Stimulated activated CD8-positive, alpha-beta memory T cell treated with anti-CD3 and anti-CD28 coated beads, Interleukin-7, amount 100 ng/mL, for 1 hour (primary cell): ENCODE measurements around the gene NBEAL1.
"Not testable (repeated sequence)": the region's sequence is repeated elsewhere in the genome, so short reads cannot be mapped to it uniquely, and the experiment has no call there.

Experiments
- DNase-seq, 2 donors: peaks; one replicate each; pipeline ENCODE4 v3.0.0-alpha.2; 2020; ENCODE audit warnings: low read depth in 2 of 2

Gene NBEAL1

DNA sequence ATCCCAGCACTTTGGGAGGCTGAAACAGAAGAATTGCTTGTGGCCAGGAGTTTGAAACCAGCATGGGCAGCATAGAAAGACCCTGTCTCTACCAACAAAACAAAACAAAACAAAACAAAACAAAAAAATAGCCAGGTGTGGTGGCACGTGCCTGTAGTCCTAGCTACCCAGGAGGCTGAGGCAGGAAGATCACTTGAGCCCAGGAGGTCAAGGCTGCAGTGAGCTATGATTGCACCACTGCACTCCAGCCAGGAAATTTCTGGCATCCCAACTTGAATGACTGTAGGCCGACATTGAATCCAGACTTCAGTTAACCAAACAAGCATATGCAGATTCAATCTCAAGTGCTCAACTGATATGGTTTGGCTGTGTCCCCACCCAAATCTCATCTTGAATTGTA, 215.0 kb downstream of the NBEAL1 start:
- not testable (repeated sequence) for DNase-seq

DNA sequence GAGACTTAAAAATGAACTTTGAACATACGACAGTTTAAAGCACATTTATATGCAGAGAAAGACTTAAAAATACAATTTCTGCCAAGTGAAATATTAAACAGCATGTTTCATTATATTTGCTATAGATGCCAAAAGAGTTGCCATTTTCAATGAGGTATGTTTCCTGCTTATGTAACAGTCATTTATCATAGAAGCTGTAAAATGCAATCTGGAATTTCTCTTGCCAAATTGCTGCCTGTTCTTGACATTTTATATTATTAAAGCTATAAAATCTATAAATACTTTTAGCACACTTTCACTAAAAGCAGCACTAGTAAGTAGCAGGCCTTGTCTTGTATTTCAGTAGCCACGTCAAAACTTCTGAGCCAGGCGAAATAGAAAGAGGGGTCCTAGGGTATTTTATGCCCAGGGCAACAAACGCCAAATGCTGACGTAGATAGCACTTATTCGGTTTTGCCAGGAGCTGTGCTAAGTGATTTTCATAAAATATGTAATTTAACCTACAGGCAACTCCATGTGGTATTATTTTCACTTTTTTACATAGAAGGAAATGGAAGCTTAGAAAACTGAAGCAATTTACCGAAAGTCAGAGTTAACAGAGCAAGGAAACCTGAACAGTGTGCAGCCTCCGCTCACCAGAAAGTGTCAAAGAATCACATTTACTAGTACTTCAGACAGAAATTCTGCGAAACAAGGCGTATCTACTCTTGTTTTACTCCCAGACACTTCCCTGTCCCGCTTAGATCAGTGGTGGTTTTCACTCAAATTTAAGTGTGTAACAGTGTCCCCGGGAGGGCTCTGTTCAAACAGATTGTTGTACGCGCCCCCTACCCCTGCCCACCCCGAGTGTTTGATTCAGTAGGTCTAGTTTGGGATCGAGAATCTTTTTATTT, 222.9 kb downstream of the NBEAL1 start:
- no peak for DNase-seq

DNA sequence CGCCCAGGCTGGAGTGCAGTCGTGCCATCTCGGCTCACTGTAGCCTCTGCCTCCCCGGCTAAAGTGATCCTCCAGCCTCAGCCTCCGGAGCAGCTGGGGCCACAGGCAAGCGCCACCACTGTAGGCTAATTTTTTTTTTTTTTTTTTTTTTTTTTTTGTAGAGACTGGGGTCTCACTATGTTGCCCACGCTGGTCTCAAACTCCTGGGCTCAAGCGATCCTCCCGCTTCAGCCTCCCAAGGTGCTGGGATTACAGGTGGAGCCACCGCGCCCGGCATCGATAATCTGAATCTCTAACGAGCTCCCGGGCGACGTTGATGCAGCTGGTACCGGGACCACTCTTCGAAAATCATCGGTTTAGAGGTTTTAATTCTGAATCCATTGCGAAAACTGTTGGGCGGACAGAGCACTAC, 223.6 kb downstream of the NBEAL1 start:
- DNase-seq, result no peak

DNA sequence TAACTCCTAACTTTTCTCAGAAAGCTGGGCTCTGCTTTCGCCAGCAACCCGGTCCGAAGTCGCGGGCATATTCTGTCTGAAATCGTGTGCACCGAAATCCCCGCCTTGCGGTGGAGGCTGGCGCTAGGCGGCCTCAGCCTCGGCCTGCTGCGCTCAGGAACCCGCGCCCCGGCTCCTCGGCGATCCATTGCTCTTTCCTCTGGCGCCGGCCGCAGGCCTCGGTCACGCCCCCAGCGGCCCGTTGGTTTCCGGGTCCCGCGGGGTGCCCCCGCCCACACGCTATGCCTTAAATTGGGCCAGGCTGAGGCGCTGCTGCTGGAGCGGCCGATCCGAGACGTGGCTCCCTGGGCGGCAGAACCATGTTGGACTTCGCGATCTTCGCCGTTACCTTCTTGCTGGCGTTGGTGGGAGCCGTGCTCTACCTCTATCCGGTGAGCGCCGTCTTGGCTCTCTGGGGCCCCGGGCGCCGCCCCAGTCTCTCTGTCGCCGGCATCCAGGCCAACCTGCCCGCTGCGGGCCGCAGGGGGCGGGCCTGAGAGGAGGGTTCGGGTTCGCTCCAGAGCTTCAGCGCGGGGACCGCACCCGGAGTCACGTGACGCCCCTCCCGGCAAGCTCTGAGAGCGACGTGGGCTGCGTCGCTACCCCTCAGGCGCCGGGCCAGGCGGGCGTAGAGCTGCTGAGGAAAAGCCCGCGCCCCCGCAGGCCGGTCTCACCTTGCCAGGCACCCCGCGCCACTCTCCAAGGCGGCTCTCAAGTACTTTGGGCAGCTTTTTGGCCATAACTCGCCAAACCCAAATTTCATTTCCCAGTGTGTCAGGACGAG, 224.2 kb downstream of the NBEAL1 start, which contains the start of gene CYP20A1:
CYP20A1 (plus strand) TSS at position 315 of the 823 bp plus-strand sequence; CDS start at position 360, 45 bp downstream.
- DNase-seq, result peak; percentile 91 to 95

DNA sequence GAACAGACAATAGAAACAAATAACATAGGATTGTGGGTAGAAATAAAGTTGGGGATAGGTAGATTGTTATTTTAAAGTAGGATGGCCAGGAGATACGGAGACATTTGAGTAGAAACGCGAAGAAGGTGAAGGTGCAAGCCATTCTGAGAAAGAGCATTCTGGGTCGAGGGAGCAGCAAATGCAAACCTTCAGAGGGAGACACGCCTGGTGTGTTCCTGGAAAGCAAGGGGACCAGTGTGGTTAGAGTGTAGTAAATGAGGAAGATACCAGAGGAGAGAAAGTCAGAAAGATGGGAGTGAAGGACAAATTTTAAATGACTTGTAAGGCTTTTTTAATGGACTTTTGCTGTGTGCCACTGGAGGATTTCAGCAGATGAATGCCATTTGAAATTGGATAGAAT, 225.8 kb downstream of the NBEAL1 start:
- DNase-seq, result no peak

DNA sequence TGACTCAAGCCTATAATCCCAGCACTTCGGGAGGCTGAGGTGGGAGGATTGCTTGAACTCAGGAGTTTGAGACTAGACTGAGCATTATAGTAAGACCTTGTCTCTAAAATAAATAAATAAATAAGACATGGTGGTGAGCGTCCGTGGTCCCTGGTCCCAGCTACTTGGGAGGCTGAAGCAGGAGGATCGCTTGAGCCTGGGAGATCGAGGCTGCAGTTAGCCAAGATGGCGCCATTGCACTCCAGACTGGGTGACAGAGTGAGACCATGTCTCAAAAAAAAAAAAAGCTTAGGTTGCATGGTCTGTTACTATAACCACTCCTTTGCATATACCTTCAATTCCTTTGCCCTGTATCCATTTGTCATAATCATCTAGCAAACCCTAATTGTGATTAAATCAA, 227.8 kb downstream of the NBEAL1 start:
- no peak for DNase-seq

DNA sequence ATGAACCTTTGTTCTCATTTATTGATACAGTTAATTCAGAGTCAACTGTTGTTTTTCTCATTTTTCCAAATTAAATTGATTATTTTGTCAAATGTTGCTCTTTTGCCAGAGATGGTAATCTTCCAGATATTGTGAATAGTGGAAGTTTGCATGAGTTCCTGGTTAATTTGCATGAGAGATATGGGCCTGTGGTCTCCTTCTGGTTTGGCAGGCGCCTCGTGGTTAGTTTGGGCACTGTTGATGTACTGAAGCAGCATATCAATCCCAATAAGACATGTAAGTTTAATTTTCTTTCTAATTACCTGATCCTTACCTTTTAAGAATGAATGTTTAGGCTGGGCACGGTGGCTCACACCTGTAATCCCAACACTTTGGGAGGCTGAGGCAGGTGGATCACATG, 232.0 kb downstream of the NBEAL1 start:
- no peak for DNase-seq

DNA sequence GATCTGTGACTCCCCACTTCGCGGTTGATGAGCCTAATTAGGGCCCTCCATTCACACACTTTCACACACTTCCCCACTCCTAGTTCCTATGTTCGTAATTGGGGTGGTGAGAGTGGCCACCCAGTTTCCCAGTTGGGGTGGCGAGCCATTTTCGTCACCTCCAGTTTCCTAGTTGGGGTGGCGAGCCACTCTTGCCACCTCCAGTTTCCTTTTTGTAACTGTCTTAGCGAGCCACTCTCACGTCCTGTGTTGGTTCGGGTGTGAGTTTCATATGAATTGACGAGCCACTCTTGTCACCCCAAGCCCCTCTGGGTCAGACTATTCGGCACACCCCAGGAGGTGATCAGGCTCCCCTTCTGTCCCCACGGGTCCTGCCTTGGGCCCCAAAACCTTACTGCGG, 238.1 kb downstream of the NBEAL1 start:
- DNase-seq, result no peak

DNA sequence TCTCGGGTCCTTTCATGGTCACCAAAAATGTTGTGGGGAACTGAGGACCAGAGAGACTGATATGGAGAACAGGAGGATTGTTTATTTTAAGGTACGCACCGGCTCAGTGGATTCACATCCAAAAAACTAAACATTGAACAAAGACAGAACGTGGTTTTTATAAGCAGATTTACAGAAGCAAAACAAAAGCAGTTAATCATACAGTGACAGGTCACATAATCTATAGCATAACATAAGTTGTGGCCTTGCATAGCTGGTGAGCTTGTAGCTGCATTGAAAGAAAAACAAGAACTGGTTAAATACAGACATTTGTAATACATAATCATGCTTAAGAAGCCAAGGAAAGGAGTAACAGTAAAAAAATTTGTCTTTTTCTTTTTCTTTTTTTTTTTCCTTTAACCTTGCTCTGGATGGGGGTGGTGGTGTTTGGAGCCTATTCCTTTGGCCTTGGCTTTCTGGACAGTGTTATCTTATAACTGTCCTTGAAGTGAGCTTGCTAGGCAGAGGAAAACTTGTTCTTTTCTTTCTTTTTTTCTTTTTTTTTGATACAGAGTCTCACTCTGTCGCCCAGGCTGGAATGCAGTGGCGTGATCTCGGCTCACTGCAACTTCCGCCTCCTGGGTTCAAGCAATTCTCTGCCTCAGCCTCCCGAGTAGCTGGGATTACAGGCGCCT, 238.9 kb downstream of the NBEAL1 start:
- DNase-seq, result not testable (repeated sequence)

DNA sequence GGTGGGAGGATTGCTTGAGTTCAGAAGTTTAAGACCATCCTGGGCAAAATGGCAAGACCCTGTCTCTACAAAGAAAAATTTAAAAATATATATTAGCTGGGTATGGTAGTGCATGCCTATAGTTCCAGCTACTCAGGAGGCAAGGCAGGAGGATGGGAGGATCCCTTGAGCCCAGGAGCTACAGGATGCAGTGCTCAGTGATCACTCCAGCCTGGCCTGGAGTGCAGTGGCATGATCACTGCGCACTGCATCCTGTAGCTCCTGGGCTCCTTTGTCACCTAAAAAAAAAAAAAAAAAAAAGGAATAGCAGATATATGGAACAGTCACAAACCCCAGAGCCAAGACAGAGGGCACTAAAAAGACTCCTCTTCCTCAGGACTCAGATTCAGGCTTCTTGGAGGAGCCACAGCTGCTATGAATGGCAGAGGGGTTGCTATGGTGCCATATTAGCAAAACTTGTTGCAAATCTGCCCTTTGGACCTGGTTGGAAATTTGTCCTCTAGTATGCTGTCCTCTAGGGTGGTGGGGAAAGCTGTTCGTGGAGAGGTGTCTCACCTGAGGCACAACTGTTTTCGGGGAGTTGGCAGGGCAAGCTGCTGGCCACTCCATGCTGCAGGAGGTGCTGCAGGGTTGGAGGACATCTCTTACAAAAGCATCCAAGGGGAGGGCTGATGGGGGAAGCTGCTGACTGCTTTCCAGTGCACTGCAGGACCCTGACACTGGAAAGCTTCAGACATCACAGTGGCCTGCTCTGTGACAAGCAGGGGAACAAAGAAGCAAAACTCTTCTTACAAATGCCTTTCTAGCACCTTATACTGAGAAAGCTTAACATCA, 246.9 kb downstream of the NBEAL1 start:
- no peak for DNase-seq
